GM13976 (cell line): ENCODE results near the gene PGLYRP2.

ENCODE experiments used
- DNase-seq: peaks from one replicate; pipeline ENCODE4 v3.0.0; 2012; ENCODE audit warnings: low spot score
- in situ Hi-C: fragments of 300-500 bp; cut with MboI; formaldehyde crosslinking; loops from one replicate; pipeline ENCODE4 v1.12.0; 2022; ENCODE audit warnings: low sequenced_read_pairs, mixed read lengths, inconsistent platforms; ENCODE audit not compliant: unreplicated experiment
- TF ChIP-seq, protein P1 (sequence below): IDR thresholded peaks from 2 replicates; pipeline ENCODE4 v1.5.1; 2012; ENCODE audit warnings: borderline replicate concordance, mild to moderate bottlenecking; ENCODE audit not compliant: insufficient read depth; ENCODE audit errors: extremely low read depth, missing control alignments, control extremely low read depth

Gene PGLYRP2

GRCh38 chr19:15428956-15429824 is 50.1 kb downstream of the PGLYRP2 start:
- TF ChIP-seq, protein P1, sequence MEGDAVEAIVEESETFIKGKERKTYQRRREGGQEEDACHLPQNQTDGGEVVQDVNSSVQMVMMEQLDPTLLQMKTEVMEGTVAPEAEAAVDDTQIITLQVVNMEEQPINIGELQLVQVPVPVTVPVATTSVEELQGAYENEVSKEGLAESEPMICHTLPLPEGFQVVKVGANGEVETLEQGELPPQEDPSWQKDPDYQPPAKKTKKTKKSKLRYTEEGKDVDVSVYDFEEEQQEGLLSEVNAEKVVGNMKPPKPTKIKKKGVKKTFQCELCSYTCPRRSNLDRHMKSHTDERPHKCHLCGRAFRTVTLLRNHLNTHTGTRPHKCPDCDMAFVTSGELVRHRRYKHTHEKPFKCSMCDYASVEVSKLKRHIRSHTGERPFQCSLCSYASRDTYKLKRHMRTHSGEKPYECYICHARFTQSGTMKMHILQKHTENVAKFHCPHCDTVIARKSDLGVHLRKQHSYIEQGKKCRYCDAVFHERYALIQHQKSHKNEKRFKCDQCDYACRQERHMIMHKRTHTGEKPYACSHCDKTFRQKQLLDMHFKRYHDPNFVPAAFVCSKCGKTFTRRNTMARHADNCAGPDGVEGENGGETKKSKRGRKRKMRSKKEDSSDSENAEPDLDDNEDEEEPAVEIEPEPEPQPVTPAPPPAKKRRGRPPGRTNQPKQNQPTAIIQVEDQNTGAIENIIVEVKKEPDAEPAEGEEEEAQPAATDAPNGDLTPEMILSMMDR, result no peak
- in situ Hi-C loops, result loop anchor here (5.0 kb wide), 1 partner anchor 113 kb away; no protein-coding TSS in a partner anchor
- DNase-seq, result no peak

- DNase-seq, result no peak
- in situ Hi-C loops, result loop anchor here (5.0 kb wide), 1 partner anchor 114 kb away; no protein-coding TSS in a partner anchor
- TF ChIP-seq, protein P1, result no peak
These were observed 51.3 kb downstream of the PGLYRP2 start for GRCh38 chr19:15427991-15428471.

DNA sequence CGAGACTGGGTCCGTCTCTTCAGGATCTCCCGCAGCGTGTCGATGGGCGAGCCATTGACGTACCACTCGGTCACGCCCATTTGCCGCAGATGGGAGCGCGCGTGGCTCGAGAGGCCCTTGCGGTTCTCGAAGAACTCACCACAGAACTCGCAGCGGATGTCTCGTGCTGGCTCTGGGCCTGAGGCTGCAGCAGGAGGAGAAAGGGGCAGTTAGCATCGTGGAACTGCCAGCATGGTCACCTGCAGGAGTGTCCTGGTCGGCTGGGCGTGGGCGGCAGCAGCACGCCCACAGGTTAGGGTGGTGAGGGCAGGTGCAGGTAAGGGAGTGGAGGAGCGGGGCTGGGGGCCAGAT is 52.0 kb downstream of the PGLYRP2 start:
- TF ChIP-seq, protein P1, result no peak
- no peak for DNase-seq
- in situ Hi-C loops, result loop anchor here (5.0 kb wide), 1 partner anchor 115 kb away; no protein-coding TSS in a partner anchor

DNA sequence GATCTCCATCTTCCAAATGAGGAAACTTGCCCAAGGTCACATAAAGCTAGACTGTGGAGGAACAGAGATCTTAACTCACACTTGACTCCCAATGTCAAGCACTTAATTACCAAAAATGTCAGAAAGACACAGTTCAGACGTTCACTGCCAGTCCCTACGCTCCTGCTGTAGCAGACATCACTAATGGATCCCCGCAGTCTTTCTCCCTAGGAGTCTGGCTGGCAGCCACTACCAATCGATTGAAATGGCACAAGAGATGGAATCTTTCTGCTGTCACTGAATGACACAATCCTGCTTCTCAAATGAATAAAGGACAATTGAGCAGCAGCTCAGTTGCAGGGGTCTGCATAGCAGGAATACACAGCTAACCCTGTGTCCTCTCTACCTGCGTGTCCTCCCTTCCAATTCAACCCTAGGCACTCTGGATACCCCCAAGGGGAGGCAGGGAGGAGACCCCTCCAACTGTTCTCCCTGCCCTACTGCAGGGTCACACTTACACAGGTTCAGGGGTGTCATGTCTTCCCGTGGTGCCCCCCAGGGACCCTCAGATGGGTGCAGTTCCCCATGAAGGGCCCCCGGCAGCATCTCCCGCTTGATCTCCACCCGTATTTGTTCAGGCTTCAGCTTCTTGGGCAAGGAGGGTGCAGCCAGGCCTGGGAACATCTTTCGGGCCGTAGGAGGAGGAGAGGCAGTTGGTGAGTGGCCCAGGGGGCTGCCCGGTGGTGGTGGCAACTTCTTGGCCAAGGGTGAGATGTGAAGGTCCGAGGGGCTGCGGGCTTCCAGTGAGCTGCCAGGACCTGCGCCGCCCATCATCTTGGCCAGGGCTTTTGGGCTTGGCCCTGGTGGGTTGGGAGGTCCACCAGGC is 52.6 kb downstream of the PGLYRP2 start:
- in situ Hi-C loops, result loop anchor here (5.0 kb wide), 1 partner anchor 116 kb away; no protein-coding TSS in a partner anchor

GRCh38 chr19:15425321-15425950 is 53.9 kb downstream of the PGLYRP2 start:
- no peak for DNase-seq
- in situ Hi-C loops, result loop anchor here (5.0 kb wide), 1 partner anchor 117 kb away; no protein-coding TSS in a partner anchor
- TF ChIP-seq, protein P1, result no peak

More for the DNA sequence above, 52.6 kb downstream of the PGLYRP2 start:
- no peak for DNase-seq
- TF ChIP-seq, protein P1, result no peak
